HepG2 (cell line): ENCODE results near the gene CCDC180.

ENCODE experiments used
- ERF ChIP-seq: IDR thresholded peaks from 2 replicates; pipeline ENCODE4 v1.6.1; 2018; ENCODE audit warnings: missing biosample characterization, missing genetic modification reagents
- KDM5A ChIP-seq: fragments of 200-600 bp; sonication (generic); IDR thresholded peaks from 2 replicates; pipeline ENCODE4 v1.7.0; 2018; ENCODE audit warnings: antibody characterized with exemption, mild to moderate bottlenecking, low read length, borderline replicate concordance
- MAZ ChIP-seq, 2 experiments: sonication (generic) in 1 of 2; formaldehyde crosslinking in 1 of 2; IDR thresholded peaks; 2 replicates each; pipeline versions ENCODE4 v1.5.0 to v1.6.1; 2012 to 2020; ENCODE audit warnings: low read depth in 2 of 2, mild to moderate bottlenecking in 2 of 2, borderline replicate concordance in 1 of 2, improper control_type of control experiment in 1 of 2, low read length in 1 of 2, missing genetic modification reagents in 1 of 2, moderate library complexity in 1 of 2
- PCBP1 ChIP-seq: fragments of 200-400 bp; formaldehyde crosslinking; IDR thresholded peaks from 2 replicates; pipeline ENCODE4 v1.6.1; 2017; ENCODE audit warnings: mild to moderate bottlenecking, low read depth, low read length, borderline replicate concordance
- POLR2A ChIP-seq, 2 experiments: IDR thresholded peaks; 2 replicates each; pipeline ENCODE4 v1.6.1; 2011; ENCODE audit warnings: low read depth in 2 of 2, low read length in 2 of 2, mild to moderate bottlenecking in 1 of 2, moderate library complexity in 1 of 2; ENCODE audit not compliant: insufficient read depth in 1 of 2
- REXO4 ChIP-seq: sonication (generic); formaldehyde crosslinking; IDR thresholded peaks from 2 replicates; pipeline ENCODE4 v1.8.0; 2022; ENCODE audit warnings: missing genetic modification reagents, mild to moderate bottlenecking, borderline replicate concordance
- SIN3B ChIP-seq: fragments of 150-350 bp; IDR thresholded peaks from 2 replicates; pipeline ENCODE4 v1.6.1; 2014; ENCODE audit warnings: low read length
- ZNF788 ChIP-seq: sonication (generic); formaldehyde crosslinking; IDR thresholded peaks from 2 replicates; pipeline ENCODE4 v1.5.0; 2020; ENCODE audit warnings: mild to moderate bottlenecking, missing genetic modification reagents, borderline replicate concordance
- TF ChIP-seq, protein P1 (sequence below): sonication (generic); formaldehyde crosslinking; conservative IDR thresholded peaks from 2 replicates; pipeline ENCODE4 v1.4.0; 2020; ENCODE audit warnings: missing genetic modification reagents

GRCh38 chr9:97332993-97333392 lies 25.5 kb downstream of the CCDC180 start:
- no peak for TF ChIP-seq ZNF788 (CRISPR knock-in tag)
- no peak for TF ChIP-seq PCBP1
- no peak for TF ChIP-seq SIN3B
- no peak for TF ChIP-seq KDM5A
- no peak for TF ChIP-seq ERF (CRISPR knock-in tag)
- TF ChIP-seq REXO4 (CRISPR knock-in tag) = no peak
- TF ChIP-seq MAZ (IDR thresholded peaks at IDR 0.05; ENCODE audit: borderline replicate concordance, low read depth, low read length) = no peak
- TF ChIP-seq MAZ (CRISPR knock-in tag; IDR thresholded peaks at IDR 0.05; ENCODE audit: low read depth) = no peak
- TF ChIP-seq, protein P1, sequence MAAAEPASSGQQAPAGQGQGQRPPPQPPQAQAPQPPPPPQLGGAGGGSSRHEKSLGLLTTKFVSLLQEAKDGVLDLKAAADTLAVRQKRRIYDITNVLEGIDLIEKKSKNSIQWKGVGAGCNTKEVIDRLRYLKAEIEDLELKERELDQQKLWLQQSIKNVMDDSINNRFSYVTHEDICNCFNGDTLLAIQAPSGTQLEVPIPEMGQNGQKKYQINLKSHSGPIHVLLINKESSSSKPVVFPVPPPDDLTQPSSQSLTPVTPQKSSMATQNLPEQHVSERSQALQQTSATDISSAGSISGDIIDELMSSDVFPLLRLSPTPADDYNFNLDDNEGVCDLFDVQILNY = no peak
- no peak for TF ChIP-seq POLR2A (IDR thresholded peaks at IDR 0.05; ENCODE audit: insufficient read depth in 1 of 2, low read depth in 2 of 2, low read length in 2 of 2)
